ENCODE data around the gene CLCN3. TPM values are rescaled to one million over a fixed set of nuclear protein-coding genes. Genes with fewer than 3 reads are reported as not detected.

The CLCN3 gene
- total RNA-seq, 2 donors from 2014 or later = 67.2 to 96.4 TPM

DNA sequence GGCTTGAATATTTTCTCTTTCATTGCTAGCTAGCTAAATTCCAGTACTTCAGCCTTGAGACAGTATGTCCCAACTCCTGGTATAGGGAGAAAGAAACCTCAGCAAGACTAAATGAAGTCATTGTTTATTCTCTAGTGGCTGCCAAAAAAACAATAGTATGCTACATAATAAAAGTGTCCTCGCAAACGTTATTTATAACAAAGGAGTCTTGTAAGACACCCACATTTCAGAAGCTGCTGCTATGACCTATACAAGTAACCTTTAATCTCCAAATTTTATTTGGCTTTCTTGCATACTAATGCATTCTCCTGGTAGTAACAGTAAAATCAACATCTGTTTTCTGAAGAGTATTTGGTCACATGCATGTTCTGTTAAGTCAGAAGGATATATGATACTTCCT is 36.8 kb upstream of the CLCN3 start:
- 6% methylated on average over 2 of the region's 2 CpGs for WGBS
- H3K9me3 ChIP-seq = no peaks in the 10 kb centered on the region
- no peaks in the 10 kb centered on the region for H3K4me1 ChIP-seq (replicated peaks)

DNA sequence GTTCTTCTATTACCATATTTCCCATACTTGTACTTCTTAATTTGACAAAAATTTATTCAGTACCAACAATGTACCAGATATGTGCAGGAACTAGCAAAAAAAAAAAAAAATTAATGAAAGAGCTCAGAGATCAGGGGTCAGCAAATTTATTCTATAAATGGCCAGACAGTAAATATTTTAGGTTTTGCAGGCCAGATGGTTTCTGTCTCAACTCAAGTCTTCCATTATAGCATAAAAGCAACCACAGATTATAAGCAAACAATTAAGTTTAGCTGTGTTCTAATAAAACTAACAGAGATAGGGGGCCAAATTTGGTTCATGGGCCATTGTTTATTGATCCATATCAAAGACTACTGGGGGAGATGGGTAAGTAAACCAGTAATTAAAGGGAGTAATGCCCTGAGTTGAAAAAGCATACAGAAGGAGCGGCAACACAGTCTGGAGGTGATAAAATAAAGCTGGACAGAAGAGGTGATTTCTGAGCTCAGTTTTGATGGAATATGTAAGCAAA is 27.3 kb upstream of the CLCN3 start:
- no peaks in the 10 kb centered on the region for H3K9me3 ChIP-seq
- WGBS = 48% methylated on average over 1 of the region's 1 CpG
- intact Hi-C loops (cut with DNase I) = no loop called here

More for the DNA sequence above, 36.8 kb upstream of the CLCN3 start:
- intact Hi-C loops (cut with DNase I) = no loop called here
- H3K36me3 ChIP-seq = no peaks in the 10 kb centered on the region
- TF ChIP-seq POLR2AphosphoS5 (IDR thresholded peaks at IDR 0.05) (no peak), POLR2A (IDR thresholded peaks at IDR 0.05) (no peak), CTCF (IDR thresholded peaks at IDR 0.05) (no peak)
- H3K4me3 ChIP-seq = no peak overlapping the region
- H3K27ac ChIP-seq = no peak overlapping the region
- no peak for DNase-seq (ENCODE audit: low spot score)
- no peaks in the 10 kb centered on the region for H3K27me3 ChIP-seq (replicated peaks; ENCODE audit: insufficient read depth)

DNA sequence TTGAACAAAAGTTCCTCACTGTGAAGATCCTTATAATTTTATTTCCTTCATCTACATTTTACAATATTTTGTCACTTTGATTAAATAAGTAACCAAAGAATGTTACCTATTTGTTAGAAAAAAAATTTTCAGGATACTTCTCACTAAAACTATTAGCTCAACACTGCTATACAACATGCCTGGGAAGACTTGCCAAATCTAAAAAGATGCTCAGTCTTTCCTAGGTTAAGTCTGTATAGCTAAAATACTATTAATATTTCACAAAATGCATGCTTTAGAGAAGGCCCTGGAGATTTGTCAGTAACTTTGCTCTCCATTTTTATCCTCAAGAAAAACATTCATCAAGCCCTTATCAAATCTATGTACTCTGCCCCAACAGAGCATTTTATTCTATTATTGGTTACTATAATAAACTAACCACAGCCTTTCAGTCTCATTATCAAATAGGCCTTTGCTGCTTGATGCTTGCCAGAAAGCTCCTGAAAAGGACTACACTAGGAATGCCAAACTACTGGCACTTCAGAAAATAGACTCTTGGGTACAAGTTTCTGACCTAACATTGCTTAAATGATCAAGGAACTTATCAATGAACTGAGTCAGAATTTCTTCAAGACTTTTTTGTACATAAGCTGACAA is 25.7 kb upstream of the CLCN3 start:
- intact Hi-C loops (cut with DNase I) = no loop called here
- DNase-seq (ENCODE audit: low spot score) = no peak
- no peak overlapping the region for H3K27ac ChIP-seq
- no peaks in the 10 kb centered on the region for H3K9me3 ChIP-seq
- no peaks in the 10 kb centered on the region for H3K4me1 ChIP-seq (replicated peaks)
- TF ChIP-seq POLR2A (IDR thresholded peaks at IDR 0.05) (no peak), POLR2AphosphoS5 (IDR thresholded peaks at IDR 0.05) (no peak), CTCF (IDR thresholded peaks at IDR 0.05) (no peak)
- H3K36me3 ChIP-seq = no peaks in the 10 kb centered on the region
- H3K4me3 ChIP-seq = no peak overlapping the region
- H3K27me3 ChIP-seq (replicated peaks; ENCODE audit: insufficient read depth) = no peaks in the 10 kb centered on the region

More for the DNA sequence above, 27.3 kb upstream of the CLCN3 start:
- Histone ChIP-seq H3K4me1 (replicated peaks) (no peaks in the 10 kb centered on the region), H3K27ac (no peak overlapping the region), H3K4me3 (no peak overlapping the region), H3K27me3 (replicated peaks; ENCODE audit: insufficient read depth) (no peaks in the 10 kb centered on the region), H3K36me3 (no peaks in the 10 kb centered on the region)
- no peak for TF ChIP-seq POLR2A (IDR thresholded peaks at IDR 0.05)
- TF ChIP-seq POLR2AphosphoS5 (IDR thresholded peaks at IDR 0.05) = no peak
- no peak for TF ChIP-seq CTCF (IDR thresholded peaks at IDR 0.05)
- no peak for DNase-seq (ENCODE audit: low spot score)

- no peak overlapping the region for H3K27ac ChIP-seq
- H3K9me3 ChIP-seq = no peaks in the 10 kb centered on the region
- TF ChIP-seq POLR2A (IDR thresholded peaks at IDR 0.05) (no peak), POLR2AphosphoS5 (IDR thresholded peaks at IDR 0.05) (no peak), CTCF (IDR thresholded peaks at IDR 0.05) (no peak)
- no peaks in the 10 kb centered on the region for H3K36me3 ChIP-seq
- no peaks in the 10 kb centered on the region for H3K4me1 ChIP-seq (replicated peaks)
- no peaks in the 10 kb centered on the region for H3K27me3 ChIP-seq (replicated peaks; ENCODE audit: insufficient read depth)
- intact Hi-C loops (cut with DNase I) = no loop called here
- DNase-seq (ENCODE audit: low spot score) = no peak
- H3K4me3 ChIP-seq = no peak overlapping the region
These were observed 19.2 kb upstream of the CLCN3 start for GRCh38 chr4:169601016-169601771.
